Measurements from ENCODE around the gene ABTB1. TPM values are rescaled to one million over a fixed set of nuclear protein-coding genes. Genes with fewer than 3 reads are reported as not detected.
A peak's percentile ranks its signal among the peaks of the same experiment; 100 is the strongest.

ABTB1 gene
- total RNA-seq, 1 donor from 2014 or later, result 12.2 TPM

DNA sequence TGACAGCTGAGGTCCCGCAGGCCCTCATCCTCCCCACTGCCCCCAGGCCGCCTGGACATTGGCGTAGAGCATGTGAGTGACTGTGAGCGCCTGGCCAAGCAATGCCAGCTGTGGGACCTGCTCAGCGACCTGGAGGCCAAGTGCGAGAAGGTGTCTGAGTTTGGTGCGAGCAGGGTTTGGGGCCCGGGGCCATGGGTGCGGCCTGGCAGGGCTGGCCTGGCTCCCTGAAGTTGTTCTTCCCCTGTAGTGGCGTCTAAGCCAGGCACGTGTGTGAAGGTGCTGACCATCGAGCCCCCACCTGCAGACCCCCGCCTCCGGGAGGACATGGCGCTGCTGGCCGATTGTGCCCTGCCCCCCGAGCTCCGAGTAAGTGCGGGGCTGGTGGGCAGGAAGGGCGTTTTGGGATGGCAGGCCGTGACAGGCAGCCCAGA is 4.2 kb downstream of the ABTB1 start:
- Mint-ChIP-seq H3K4me1 (ENCODE audit: low read depth) (peaks cover 1% of the 10 kb centered on the region), H3K9me3 (ENCODE audit: low read depth) (no peaks in the 10 kb centered on the region), H3K4me3 (ENCODE audit: low read depth) (no peak overlapping the region), H3K36me3 (ENCODE audit: insufficient read depth) (no peaks in the 10 kb centered on the region), H3K27me3 (peaks cover 15% of the 10 kb centered on the region), H3K27ac (no peak overlapping the region)
- TF ChIP-seq, protein P1, sequence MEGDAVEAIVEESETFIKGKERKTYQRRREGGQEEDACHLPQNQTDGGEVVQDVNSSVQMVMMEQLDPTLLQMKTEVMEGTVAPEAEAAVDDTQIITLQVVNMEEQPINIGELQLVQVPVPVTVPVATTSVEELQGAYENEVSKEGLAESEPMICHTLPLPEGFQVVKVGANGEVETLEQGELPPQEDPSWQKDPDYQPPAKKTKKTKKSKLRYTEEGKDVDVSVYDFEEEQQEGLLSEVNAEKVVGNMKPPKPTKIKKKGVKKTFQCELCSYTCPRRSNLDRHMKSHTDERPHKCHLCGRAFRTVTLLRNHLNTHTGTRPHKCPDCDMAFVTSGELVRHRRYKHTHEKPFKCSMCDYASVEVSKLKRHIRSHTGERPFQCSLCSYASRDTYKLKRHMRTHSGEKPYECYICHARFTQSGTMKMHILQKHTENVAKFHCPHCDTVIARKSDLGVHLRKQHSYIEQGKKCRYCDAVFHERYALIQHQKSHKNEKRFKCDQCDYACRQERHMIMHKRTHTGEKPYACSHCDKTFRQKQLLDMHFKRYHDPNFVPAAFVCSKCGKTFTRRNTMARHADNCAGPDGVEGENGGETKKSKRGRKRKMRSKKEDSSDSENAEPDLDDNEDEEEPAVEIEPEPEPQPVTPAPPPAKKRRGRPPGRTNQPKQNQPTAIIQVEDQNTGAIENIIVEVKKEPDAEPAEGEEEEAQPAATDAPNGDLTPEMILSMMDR (IDR thresholded peaks at IDR 0.05; ENCODE audit: unreplicated experiment), result no peak
- no peak for DNase-seq (ENCODE audit: low spot score, unreplicated experiment)

DNA sequence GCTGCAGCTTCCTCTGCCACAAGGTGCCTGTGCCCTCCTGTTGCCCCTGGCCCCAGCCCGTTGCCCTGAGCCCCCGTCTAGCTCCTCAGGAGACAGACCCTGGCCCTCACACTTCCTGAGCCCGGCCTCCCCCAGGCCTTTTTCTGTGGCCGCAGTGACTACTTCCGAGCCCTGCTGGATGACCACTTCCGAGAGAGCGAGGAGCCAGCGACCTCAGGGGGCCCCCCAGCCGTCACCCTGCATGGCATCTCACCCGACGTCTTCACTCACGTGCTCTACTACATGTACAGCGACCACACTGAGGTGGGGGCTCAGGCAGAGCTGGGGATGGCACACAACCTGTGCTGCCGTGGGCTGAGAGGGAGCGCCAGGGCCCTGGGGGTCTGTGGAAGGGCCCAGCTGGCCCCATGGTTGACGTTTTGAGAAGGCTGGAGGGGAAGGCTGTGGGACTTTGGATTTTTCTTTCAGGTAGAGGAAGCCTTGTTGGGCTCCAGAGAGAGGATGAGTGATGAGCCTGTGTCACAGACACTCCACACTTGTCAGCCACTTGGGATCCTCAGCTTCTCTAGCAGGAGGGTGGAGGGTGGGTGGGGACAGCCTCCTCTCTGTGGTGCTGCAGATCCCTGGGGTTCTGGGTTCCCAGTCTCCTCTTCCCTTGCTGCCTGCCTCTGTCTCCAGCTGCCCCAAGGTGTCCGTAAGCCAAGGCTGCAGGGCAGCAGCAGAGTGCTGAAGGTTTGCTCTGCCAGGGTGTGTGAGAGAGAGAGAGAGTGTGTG is 5.0 kb downstream of the ABTB1 start:
- Mint-ChIP-seq H3K4me1 (ENCODE audit: low read depth) (peaks cover 1% of the 10 kb centered on the region), H3K27me3 (peaks cover 15% of the 10 kb centered on the region), H3K9me3 (ENCODE audit: low read depth) (no peaks in the 10 kb centered on the region), H3K4me3 (ENCODE audit: low read depth) (no peak overlapping the region), H3K36me3 (ENCODE audit: insufficient read depth) (no peaks in the 10 kb centered on the region), H3K27ac (no peak overlapping the region)
- no peak for DNase-seq (ENCODE audit: low spot score, unreplicated experiment)
- TF ChIP-seq, protein P1 (IDR thresholded peaks at IDR 0.05; ENCODE audit: unreplicated experiment), result no peak

DNA sequence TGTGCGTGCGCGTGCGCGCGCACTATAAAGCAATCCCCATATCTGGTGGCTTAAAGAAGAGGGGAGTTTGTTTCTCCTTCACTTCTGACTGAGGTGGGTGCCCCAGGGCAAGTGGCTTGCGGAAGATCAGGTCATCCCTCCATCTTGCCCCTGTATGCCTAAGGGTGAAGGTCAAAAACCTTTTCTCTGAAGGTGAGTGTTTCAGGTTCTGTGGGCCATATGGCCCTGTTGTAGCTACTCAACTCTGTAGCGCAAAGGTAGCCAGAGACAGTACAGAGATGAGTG is 5.5 kb downstream of the ABTB1 start:
- TF ChIP-seq, protein P1 (IDR thresholded peaks at IDR 0.05; ENCODE audit: unreplicated experiment), result no peak
- no peak overlapping the region for H3K4me3 Mint-ChIP-seq (ENCODE audit: low read depth)
- H3K4me1 Mint-ChIP-seq (ENCODE audit: low read depth), result peaks cover 1% of the 10 kb centered on the region
- H3K9me3 Mint-ChIP-seq (ENCODE audit: low read depth), result no peaks in the 10 kb centered on the region
- no peak for DNase-seq (ENCODE audit: low spot score, unreplicated experiment)
- no peak overlapping the region for H3K27ac Mint-ChIP-seq
- H3K27me3 Mint-ChIP-seq, result peaks cover 15% of the 10 kb centered on the region
- no peaks in the 10 kb centered on the region for H3K36me3 Mint-ChIP-seq (ENCODE audit: insufficient read depth)

DNA sequence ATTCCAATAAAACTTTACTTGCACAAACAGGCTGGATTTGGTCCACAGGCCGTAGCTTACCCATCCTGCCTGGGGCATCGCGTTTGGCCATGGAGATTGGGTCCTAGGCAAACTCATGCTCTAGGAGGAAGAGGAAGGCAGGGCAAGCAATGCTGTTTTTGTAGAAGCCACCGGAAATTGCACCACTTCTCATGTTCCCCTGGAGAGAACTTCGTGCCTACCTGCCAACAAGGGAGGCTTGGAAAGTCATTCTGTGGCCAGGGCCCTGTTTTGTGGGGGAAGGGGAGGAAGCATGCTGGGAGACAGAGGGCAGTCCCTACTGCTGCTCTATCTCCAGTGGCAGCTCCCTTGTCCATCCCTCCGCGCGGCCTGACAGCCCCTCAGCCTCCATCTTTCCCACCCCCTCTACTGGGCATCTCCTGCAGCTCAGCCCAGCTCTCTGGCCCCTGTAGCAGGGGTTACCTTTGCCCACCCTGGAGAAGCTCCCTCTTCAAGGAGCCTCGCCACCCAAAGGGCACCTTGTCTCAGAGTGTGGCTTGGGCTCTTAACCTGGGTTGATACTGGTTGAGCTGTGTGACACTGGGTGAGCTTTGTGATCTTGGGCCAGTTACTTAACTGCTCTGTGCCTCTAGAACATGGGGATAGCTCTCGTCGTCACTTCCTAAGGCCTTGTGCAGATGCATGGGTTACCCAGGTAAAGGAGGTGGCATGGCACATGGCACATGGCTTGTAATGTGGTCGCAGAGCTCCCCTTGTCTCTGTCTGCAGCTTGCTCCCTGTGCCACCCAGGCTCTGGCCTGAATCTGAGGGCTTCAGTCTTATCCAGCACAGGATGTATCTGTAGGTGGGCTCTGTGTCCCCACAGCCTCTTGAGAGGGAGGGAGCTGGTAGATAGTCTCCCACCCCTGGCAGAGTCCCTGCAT is 6.1 kb downstream of the ABTB1 start:
- H3K36me3 Mint-ChIP-seq (ENCODE audit: insufficient read depth), result no peaks in the 10 kb centered on the region
- no peaks in the 10 kb centered on the region for H3K9me3 Mint-ChIP-seq (ENCODE audit: low read depth)
- no peaks in the 10 kb centered on the region for H3K4me1 Mint-ChIP-seq (ENCODE audit: low read depth)
- peak overlapping the region; percentile 24 for H3K27ac Mint-ChIP-seq
- H3K4me3 Mint-ChIP-seq (ENCODE audit: low read depth), result no peak overlapping the region
- TF ChIP-seq, protein P1 (IDR thresholded peaks at IDR 0.05; ENCODE audit: unreplicated experiment), result no peak
- H3K27me3 Mint-ChIP-seq, result peaks cover 10% of the 10 kb centered on the region
- no peak for DNase-seq (ENCODE audit: low spot score, unreplicated experiment)

DNA sequence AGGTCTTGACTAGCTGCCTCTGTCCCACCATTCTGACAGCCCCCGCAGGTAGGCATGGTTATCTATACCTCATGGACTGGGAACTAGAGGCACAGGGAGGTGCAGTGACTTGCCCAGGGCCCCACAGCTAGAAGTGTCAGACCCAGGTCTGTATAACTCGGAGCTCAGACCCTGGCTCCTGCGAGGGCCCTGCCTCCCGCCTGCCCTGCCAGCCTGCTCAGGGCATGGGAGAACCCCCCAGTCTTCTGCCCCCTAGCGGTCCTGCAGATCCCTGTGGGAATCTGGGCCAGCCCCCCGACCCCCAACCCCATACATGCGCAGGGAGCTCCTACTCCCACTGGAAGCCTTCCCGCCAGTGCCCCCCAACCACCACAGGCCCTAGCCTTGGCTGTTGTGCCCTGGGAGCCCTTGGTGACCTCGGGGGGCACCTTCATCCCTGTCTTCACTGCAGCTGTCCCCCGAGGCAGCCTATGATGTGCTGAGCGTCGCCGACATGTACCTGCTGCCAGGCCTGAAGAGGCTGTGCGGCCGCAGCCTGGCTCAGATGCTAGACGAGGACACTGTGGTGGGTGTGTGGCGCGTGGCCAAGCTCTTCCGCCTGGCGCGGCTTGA is 6.9 kb downstream of the ABTB1 start:
- no peaks in the 10 kb centered on the region for H3K4me1 Mint-ChIP-seq (ENCODE audit: low read depth)
- no peak overlapping the region for H3K4me3 Mint-ChIP-seq (ENCODE audit: low read depth)
- H3K9me3 Mint-ChIP-seq (ENCODE audit: low read depth), result no peaks in the 10 kb centered on the region
- TF ChIP-seq, protein P1 (IDR thresholded peaks at IDR 0.05; ENCODE audit: unreplicated experiment), result peak; percentile 21
- H3K27me3 Mint-ChIP-seq, result peaks cover 6% of the 10 kb centered on the region
- DNase-seq (ENCODE audit: low spot score, unreplicated experiment), result no peak
- no peaks in the 10 kb centered on the region for H3K36me3 Mint-ChIP-seq (ENCODE audit: insufficient read depth)
- no peak overlapping the region for H3K27ac Mint-ChIP-seq
